Measurements from ENCODE around the gene NUF2. TPM values are rescaled to one million over a fixed set of nuclear protein-coding genes. Genes with fewer than 3 reads are reported as not detected.

Gene NUF2
- total RNA-seq, 1 experiment from 2014 or later: 23.8 TPM

DNA sequence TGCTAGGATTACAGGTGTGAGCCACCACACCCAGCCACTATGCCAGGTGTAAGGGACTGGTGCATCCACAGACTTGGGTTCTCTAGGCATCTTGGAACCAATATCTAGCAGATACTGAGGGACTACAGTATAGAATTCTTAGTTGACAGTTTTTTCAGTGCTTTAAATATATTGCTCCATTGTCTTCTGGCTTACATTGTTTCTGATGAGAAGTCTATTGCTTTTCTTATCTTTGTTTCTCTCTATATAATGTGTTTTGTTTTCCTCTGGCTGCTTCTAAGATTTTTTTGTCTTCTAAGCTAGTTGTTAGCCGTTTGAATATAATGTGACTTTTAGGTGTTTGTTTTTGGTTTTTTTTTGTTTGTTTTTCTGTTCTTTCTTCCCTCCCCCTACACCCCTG, 13.5 kb downstream of the NUF2 start:
- ChIA-PET CTCF (interaction anchor here (0.9 to 1.8 kb wide), 2 partner anchors 13 to 17 kb away, joined by 3 to 4 read pairs; partner anchors contain the start of gene NUF2), POLR2A (interaction anchor here (2.2 kb wide), 1 partner anchor 12 kb away, joined by 16 read pairs; the partner anchor contains the start of gene NUF2)
- no TSS peak for BruUV-seq (replicated peaks)
- no peak for DNase-seq (ENCODE audit: unreplicated experiment)
- intact Hi-C loops (cut with micrococcal nuclease): no loop called here
- H3K4me1 Mint-ChIP-seq (ENCODE audit: insufficient read depth, unreplicated experiment): no peaks in the 10 kb centered on the region
- TF ChIP-seq, protein P1, sequence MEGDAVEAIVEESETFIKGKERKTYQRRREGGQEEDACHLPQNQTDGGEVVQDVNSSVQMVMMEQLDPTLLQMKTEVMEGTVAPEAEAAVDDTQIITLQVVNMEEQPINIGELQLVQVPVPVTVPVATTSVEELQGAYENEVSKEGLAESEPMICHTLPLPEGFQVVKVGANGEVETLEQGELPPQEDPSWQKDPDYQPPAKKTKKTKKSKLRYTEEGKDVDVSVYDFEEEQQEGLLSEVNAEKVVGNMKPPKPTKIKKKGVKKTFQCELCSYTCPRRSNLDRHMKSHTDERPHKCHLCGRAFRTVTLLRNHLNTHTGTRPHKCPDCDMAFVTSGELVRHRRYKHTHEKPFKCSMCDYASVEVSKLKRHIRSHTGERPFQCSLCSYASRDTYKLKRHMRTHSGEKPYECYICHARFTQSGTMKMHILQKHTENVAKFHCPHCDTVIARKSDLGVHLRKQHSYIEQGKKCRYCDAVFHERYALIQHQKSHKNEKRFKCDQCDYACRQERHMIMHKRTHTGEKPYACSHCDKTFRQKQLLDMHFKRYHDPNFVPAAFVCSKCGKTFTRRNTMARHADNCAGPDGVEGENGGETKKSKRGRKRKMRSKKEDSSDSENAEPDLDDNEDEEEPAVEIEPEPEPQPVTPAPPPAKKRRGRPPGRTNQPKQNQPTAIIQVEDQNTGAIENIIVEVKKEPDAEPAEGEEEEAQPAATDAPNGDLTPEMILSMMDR (IDR thresholded peaks at IDR 0.05; ENCODE audit: unreplicated experiment): no peak
- peaks cover 10% of the 10 kb centered on the region for H3K36me3 Mint-ChIP-seq (ENCODE audit: insufficient read depth, unreplicated experiment)
- no peaks in the 10 kb centered on the region for H3K27me3 Mint-ChIP-seq (ENCODE audit: insufficient read depth, unreplicated experiment)
- H3K27ac Mint-ChIP-seq (ENCODE audit: low read depth, unreplicated experiment): no peak overlapping the region
- H3K9me3 Mint-ChIP-seq (ENCODE audit: unreplicated experiment): no peaks in the 10 kb centered on the region
- no peak overlapping the region for H3K4me3 Mint-ChIP-seq (ENCODE audit: unreplicated experiment)

DNA sequence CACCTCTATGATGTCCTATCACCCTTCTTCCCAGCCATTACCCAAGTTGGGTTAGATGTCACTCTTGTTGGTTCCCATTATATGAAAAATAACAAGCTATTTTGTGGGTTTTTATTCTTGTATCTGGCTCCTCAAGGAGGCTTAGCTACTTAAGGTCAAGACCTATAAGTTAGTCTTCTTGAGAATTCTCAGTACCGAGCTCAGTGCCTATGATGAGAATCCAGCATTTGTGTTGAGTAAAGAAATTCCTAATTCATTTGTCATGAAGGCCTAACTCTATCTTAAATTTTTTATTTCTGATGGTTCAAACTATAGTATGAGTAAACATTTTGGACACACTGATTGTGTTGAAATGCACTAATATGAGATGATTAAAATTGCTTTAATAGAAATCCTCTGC, 15.9 kb downstream of the NUF2 start:
- intact Hi-C loops (cut with micrococcal nuclease): no loop called here
- Mint-ChIP-seq H3K4me3 (ENCODE audit: unreplicated experiment) (no peak overlapping the region), H3K4me1 (ENCODE audit: insufficient read depth, unreplicated experiment) (no peaks in the 10 kb centered on the region), H3K36me3 (ENCODE audit: insufficient read depth, unreplicated experiment) (peaks cover 10% of the 10 kb centered on the region), H3K27ac (ENCODE audit: low read depth, unreplicated experiment) (no peak overlapping the region), H3K27me3 (ENCODE audit: insufficient read depth, unreplicated experiment) (no peaks in the 10 kb centered on the region), H3K9me3 (ENCODE audit: unreplicated experiment) (no peaks in the 10 kb centered on the region)
- ChIA-PET POLR2A (interaction anchor here (0.5 to 1.7 kb wide), 2 partner anchors 16 to 1181 kb away, joined by 3 to 12 read pairs; partner anchors contain the start of gene NUF2), CTCF (interaction anchor here (0.7 to 2.3 kb wide), 5 partner anchors 9 to 486 kb away, joined by 3 to 7 read pairs (median 3); partner anchors contain the start of gene NUF2)
- BruUV-seq (replicated peaks): no TSS peak
- DNase-seq (ENCODE audit: unreplicated experiment): no peak
- TF ChIP-seq, protein P1 (IDR thresholded peaks at IDR 0.05; ENCODE audit: unreplicated experiment): no peak

- no peak overlapping the region for H3K27ac Mint-ChIP-seq (ENCODE audit: low read depth, unreplicated experiment)
- H3K4me3 Mint-ChIP-seq (ENCODE audit: unreplicated experiment): no peak overlapping the region
- POLR2A ChIA-PET: interaction anchor here (0.6 kb wide), 1 partner anchor 39 kb away, joined by 3 read pairs; no protein-coding TSS in a partner anchor
- CTCF ChIA-PET: interaction anchor here (1.0 to 2.8 kb wide), 3 partner anchors 9 to 64 kb away, joined by 3 to 8 read pairs (median 3); no protein-coding TSS in a partner anchor
- H3K4me1 Mint-ChIP-seq (ENCODE audit: insufficient read depth, unreplicated experiment): no peaks in the 10 kb centered on the region
- H3K36me3 Mint-ChIP-seq (ENCODE audit: insufficient read depth, unreplicated experiment): peaks cover 26% of the 10 kb centered on the region
- peak; percentile 18 for DNase-seq (ENCODE audit: unreplicated experiment)
- TF ChIP-seq, protein P1 (IDR thresholded peaks at IDR 0.05; ENCODE audit: unreplicated experiment): no peak
- no peaks in the 10 kb centered on the region for H3K27me3 Mint-ChIP-seq (ENCODE audit: insufficient read depth, unreplicated experiment)
- no TSS peak for BruUV-seq (replicated peaks)
- intact Hi-C loops (cut with micrococcal nuclease): no loop called here
- H3K9me3 Mint-ChIP-seq (ENCODE audit: unreplicated experiment): no peaks in the 10 kb centered on the region
These were observed 24.6 kb downstream of the NUF2 start for GRCh38 chr1:163346326-163346870.

- peaks cover 26% of the 10 kb centered on the region for H3K36me3 Mint-ChIP-seq (ENCODE audit: insufficient read depth, unreplicated experiment)
- BruUV-seq (replicated peaks): no TSS peak
These were observed 25.4 kb downstream of the NUF2 start for GRCh38 chr1:163347106-163347505.

More at GRCh38 chr1:163347106-163347505, 25.4 kb downstream of the NUF2 start:
- TF ChIP-seq, protein P1 (IDR thresholded peaks at IDR 0.05; ENCODE audit: unreplicated experiment): no peak
- Mint-ChIP-seq H3K4me3 (ENCODE audit: unreplicated experiment) (no peak overlapping the region), H3K9me3 (ENCODE audit: unreplicated experiment) (no peaks in the 10 kb centered on the region), H3K27me3 (ENCODE audit: insufficient read depth, unreplicated experiment) (no peaks in the 10 kb centered on the region), H3K4me1 (ENCODE audit: insufficient read depth, unreplicated experiment) (no peaks in the 10 kb centered on the region), H3K27ac (ENCODE audit: low read depth, unreplicated experiment) (no peak overlapping the region)
- DNase-seq (ENCODE audit: unreplicated experiment): no peak
- CTCF ChIA-PET: interaction anchor here (0.9 to 2.8 kb wide), 3 partner anchors 10 to 12 kb away, joined by 3 to 8 read pairs (median 4); no protein-coding TSS in a partner anchor
- intact Hi-C loops (cut with micrococcal nuclease): no loop called here
- POLR2A ChIA-PET: interaction anchor here (0.6 kb wide), 1 partner anchor 39 kb away, joined by 3 read pairs; no protein-coding TSS in a partner anchor
